ENCODE data around the gene ADRA2C.

ADRA2C gene

GRCh38 chr4:3781997-3782930, 16.1 kb downstream of the ADRA2C start:
- TF ChIP-seq, protein P1, sequence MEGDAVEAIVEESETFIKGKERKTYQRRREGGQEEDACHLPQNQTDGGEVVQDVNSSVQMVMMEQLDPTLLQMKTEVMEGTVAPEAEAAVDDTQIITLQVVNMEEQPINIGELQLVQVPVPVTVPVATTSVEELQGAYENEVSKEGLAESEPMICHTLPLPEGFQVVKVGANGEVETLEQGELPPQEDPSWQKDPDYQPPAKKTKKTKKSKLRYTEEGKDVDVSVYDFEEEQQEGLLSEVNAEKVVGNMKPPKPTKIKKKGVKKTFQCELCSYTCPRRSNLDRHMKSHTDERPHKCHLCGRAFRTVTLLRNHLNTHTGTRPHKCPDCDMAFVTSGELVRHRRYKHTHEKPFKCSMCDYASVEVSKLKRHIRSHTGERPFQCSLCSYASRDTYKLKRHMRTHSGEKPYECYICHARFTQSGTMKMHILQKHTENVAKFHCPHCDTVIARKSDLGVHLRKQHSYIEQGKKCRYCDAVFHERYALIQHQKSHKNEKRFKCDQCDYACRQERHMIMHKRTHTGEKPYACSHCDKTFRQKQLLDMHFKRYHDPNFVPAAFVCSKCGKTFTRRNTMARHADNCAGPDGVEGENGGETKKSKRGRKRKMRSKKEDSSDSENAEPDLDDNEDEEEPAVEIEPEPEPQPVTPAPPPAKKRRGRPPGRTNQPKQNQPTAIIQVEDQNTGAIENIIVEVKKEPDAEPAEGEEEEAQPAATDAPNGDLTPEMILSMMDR (IDR thresholded peaks at IDR 0.05; ENCODE audit: low read depth, low read length) = no peak
- no peak for TF ChIP-seq EZH2phosphoT487 (IDR thresholded peaks at IDR 0.05; ENCODE audit: low read depth)
- Histone ChIP-seq H3K36me3 (replicated peaks; ENCODE audit: low read depth, low read length) (no peaks in the 10 kb centered on the region), H3K27me3 (ENCODE audit: low read depth, low read length) (no peaks in the 10 kb centered on the region), H2AFZ (ENCODE audit: low read depth, low read length) (no peak overlapping the region), H4K20me1 (ENCODE audit: insufficient read depth, low read length) (no peaks in the 10 kb centered on the region), H3K9ac (ENCODE audit: low read length) (no peak overlapping the region), H3K79me2 (ENCODE audit: low read length) (no peaks in the 10 kb centered on the region), H3K4me3 (ENCODE audit: low read length) (no peak overlapping the region), H3K27ac (ENCODE audit: low read length) (no peak overlapping the region), H3K4me2 (ENCODE audit: low read length) (no peak overlapping the region), H3K4me1 (ENCODE audit: low read length) (no peaks in the 10 kb centered on the region), H3K9me3 (ENCODE audit: insufficient read depth, low read length) (no peaks in the 10 kb centered on the region)

GRCh38 chr4:3783693-3784306, 17.6 kb downstream of the ADRA2C start:
- H3K4me3 ChIP-seq (ENCODE audit: low read length) = no peak overlapping the region
- no peak for TF ChIP-seq EZH2phosphoT487 (IDR thresholded peaks at IDR 0.05; ENCODE audit: low read depth)
- TF ChIP-seq, protein P1 (IDR thresholded peaks at IDR 0.05; ENCODE audit: low read depth, low read length) = no peak
- H2AFZ ChIP-seq (ENCODE audit: low read depth, low read length) = no peak overlapping the region
- H3K9ac ChIP-seq (ENCODE audit: low read length) = no peak overlapping the region
- H3K36me3 ChIP-seq (replicated peaks; ENCODE audit: low read depth, low read length) = no peaks in the 10 kb centered on the region
- H4K20me1 ChIP-seq (ENCODE audit: insufficient read depth, low read length) = no peaks in the 10 kb centered on the region
- H3K27me3 ChIP-seq (ENCODE audit: low read depth, low read length) = no peaks in the 10 kb centered on the region
- H3K4me1 ChIP-seq (ENCODE audit: low read length) = no peaks in the 10 kb centered on the region
- no peaks in the 10 kb centered on the region for H3K9me3 ChIP-seq (ENCODE audit: insufficient read depth, low read length)
- H3K79me2 ChIP-seq (ENCODE audit: low read length) = no peaks in the 10 kb centered on the region
- no peak overlapping the region for H3K27ac ChIP-seq (ENCODE audit: low read length)
- H3K4me2 ChIP-seq (ENCODE audit: low read length) = no peak overlapping the region

DNA sequence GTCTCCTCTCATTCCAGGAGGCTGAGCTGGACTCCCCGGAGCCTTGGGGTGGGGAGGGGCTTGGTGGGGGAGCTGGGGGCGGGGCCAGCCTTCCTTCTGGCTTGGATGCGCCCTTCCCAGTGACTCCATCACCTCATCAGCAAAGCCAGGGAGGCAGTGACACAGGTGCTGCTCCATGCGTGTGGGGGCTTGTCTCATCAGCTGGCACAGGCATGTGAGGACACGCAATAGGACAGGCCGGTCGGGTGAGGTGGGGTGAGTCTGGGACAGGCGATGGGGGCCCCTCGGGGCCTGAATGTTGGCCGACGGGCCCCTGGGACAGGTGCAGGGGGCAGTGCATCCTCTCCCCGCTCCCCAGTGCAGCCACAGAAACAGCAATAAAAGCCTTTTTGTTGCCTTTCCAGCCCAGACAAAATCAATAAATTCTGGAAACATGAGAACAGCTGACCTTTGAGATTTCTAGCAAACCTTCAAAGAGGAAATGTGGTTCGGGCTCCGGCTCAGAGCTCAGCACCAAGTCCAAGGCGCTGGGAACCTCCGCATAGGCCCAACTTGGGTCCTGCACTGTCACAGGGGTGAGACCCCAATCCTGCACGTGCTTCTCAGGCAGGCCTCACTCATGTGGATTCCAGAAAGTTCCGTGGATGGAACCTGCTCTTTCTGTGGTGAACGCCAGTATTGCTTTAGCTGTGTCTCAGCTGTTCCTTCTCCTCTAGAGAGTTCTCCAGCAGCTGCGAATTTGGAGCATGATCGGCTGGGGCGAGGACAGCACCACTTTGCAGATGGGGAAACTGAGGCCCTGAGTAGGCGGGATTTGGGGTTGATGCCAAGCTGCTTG, 18.5 kb downstream of the ADRA2C start:
- TF ChIP-seq, protein P1 (IDR thresholded peaks at IDR 0.05; ENCODE audit: low read depth, low read length) = no peak
- no peak for TF ChIP-seq EZH2phosphoT487 (IDR thresholded peaks at IDR 0.05; ENCODE audit: low read depth)
- Histone ChIP-seq H3K27me3 (ENCODE audit: low read depth, low read length) (no peaks in the 10 kb centered on the region), H3K4me2 (ENCODE audit: low read length) (no peak overlapping the region), H2AFZ (ENCODE audit: low read depth, low read length) (no peak overlapping the region), H3K36me3 (replicated peaks; ENCODE audit: low read depth, low read length) (no peaks in the 10 kb centered on the region), H4K20me1 (ENCODE audit: insufficient read depth, low read length) (no peaks in the 10 kb centered on the region), H3K79me2 (ENCODE audit: low read length) (no peaks in the 10 kb centered on the region), H3K4me1 (ENCODE audit: low read length) (no peaks in the 10 kb centered on the region), H3K9me3 (ENCODE audit: insufficient read depth, low read length) (no peaks in the 10 kb centered on the region), H3K9ac (ENCODE audit: low read length) (no peak overlapping the region), H3K27ac (ENCODE audit: low read length) (no peak overlapping the region), H3K4me3 (ENCODE audit: low read length) (no peak overlapping the region)

DNA sequence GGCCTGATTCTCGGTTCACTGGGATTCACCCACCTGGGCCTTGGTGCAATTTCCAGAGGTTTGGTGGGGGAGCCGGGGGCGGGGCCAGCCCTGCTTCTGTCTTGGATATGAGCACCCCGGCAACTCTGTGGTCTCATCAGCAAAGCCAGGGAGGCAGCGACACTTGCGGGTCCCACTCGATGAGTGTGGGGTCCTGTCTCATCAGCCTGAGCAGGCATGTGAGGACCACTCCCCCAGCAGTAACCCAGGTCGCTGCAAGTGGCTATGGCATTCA, 19.0 kb downstream of the ADRA2C start:
- Histone ChIP-seq H3K4me1 (ENCODE audit: low read length) (no peaks in the 10 kb centered on the region), H4K20me1 (ENCODE audit: insufficient read depth, low read length) (no peaks in the 10 kb centered on the region), H3K4me2 (ENCODE audit: low read length) (no peak overlapping the region), H3K36me3 (replicated peaks; ENCODE audit: low read depth, low read length) (no peaks in the 10 kb centered on the region), H3K9ac (ENCODE audit: low read length) (no peak overlapping the region), H2AFZ (ENCODE audit: low read depth, low read length) (no peak overlapping the region), H3K9me3 (ENCODE audit: insufficient read depth, low read length) (no peaks in the 10 kb centered on the region), H3K27me3 (ENCODE audit: low read depth, low read length) (no peaks in the 10 kb centered on the region), H3K4me3 (ENCODE audit: low read length) (no peak overlapping the region), H3K27ac (ENCODE audit: low read length) (no peak overlapping the region), H3K79me2 (ENCODE audit: low read length) (no peaks in the 10 kb centered on the region)
- TF ChIP-seq, protein P1 (IDR thresholded peaks at IDR 0.05; ENCODE audit: low read depth, low read length) = no peak
- TF ChIP-seq EZH2phosphoT487 (IDR thresholded peaks at IDR 0.05; ENCODE audit: low read depth) = no peak
